AG20443 (cell line): Measurements from ENCODE around the gene CALY.
"Not testable (repeated sequence)": the region's sequence is repeated elsewhere in the genome, so short reads cannot be mapped to it uniquely, and the experiment has no call there.

ENCODE experiments used
- DNase-seq: peaks from one replicate; pipeline ENCODE4 v3.0.0; 2012; ENCODE audit warnings: low spot score, mixed read lengths

CALY gene, protein sequence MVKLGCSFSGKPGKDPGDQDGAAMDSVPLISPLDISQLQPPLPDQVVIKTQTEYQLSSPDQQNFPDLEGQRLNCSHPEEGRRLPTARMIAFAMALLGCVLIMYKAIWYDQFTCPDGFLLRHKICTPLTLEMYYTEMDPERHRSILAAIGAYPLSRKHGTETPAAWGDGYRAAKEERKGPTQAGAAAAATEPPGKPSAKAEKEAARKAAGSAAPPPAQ

GRCh38 chr10:133336577-133337369 lies at the start of gene CALY:
TSS of gene CALY (minus strand) at chr10:133336896. CDS start at chr10:133328989, 7,907 bp downstream.
- no peak for DNase-seq

- DNase-seq: no peak
These were observed 48.5 kb upstream of the CALY start for GRCh38 chr10:133385214-133385613.

- DNase-seq: no peak
These were observed 47.4 kb upstream of the CALY start for GRCh38 chr10:133384071-133384470.

DNA sequence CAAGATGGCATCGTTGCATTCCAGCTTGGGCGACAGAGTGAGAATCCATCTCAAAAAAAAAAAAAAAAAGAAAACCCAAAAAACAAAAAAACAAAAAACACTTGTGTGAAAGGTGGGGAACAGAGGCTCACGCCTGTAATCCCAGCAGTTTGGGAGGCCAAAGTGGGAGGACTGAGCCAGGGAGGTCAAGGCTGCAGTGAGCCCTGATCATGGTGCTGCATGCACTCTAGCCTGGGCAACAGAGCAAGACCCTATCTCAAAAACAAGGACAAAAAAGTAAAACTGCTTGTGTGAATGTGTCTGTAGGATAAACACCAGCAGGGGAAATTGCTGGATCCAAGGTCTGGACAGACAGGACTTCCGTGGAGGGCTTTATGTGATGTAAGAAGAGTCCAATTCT lies 46.9 kb upstream of the CALY start:
- no peak for DNase-seq

DNA sequence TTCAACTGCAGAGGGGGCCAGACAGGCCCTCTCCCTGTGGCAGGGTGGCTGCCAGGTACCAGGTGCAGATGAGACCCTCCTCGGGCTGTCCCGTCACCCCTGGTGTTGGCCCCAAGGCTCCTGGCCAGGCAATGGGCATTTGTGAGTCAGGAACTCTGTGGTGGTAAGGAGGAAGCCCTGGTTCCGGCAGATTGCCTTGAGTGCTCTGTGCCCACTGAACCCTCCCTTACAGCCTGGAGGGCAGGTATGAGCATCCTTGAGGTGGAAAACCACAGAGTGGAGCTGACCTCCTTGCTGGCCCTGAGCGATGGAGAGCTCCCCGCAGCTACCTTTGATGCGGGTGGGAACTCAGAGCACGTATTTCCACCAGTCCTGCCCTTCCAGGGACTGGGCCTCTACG lies 44.3 kb upstream of the CALY start:
- no peak for DNase-seq

GRCh38 chr10:133379801-133380666 lies 43.3 kb upstream of the CALY start:
- DNase-seq: no peak

DNA sequence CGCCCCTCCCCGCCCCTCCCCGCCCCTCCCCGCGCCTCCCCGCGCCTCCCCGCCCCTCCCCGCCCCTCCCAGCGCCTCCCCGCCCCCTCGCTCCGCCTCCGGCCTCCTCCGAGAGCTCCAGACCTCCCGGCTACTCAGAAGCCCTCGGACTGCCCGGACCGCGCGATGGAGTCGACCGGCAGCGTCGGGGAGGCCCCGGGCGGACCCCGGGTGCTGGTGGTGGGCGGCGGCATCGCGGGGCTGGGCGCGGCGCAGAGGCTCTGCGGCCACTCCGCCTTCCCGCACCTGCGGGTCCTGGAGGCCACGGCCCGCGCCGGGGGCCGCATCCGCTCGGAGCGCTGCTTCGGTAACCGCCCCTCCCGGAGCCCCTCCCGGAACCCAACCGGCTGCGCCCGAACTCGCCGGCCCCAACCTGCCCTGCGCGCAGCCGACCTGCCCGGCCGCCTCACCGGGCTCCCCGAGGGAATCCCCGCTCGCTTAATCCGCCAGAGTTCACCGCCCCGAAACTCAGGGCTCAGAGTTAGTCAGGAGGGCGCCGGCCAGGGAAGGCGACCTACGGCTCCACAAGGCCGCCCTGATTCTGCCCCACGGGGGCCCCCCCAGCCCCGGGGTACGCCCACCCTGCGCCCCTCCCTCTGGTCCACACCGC lies 42.6 kb upstream of the CALY start, which contains the start of gene PAOX:
PAOX (plus strand) TSS at position 111 of the 649 bp plus-strand sequence; CDS start at position 166, 55 bp downstream.
- peak; percentile 92 for DNase-seq

DNA sequence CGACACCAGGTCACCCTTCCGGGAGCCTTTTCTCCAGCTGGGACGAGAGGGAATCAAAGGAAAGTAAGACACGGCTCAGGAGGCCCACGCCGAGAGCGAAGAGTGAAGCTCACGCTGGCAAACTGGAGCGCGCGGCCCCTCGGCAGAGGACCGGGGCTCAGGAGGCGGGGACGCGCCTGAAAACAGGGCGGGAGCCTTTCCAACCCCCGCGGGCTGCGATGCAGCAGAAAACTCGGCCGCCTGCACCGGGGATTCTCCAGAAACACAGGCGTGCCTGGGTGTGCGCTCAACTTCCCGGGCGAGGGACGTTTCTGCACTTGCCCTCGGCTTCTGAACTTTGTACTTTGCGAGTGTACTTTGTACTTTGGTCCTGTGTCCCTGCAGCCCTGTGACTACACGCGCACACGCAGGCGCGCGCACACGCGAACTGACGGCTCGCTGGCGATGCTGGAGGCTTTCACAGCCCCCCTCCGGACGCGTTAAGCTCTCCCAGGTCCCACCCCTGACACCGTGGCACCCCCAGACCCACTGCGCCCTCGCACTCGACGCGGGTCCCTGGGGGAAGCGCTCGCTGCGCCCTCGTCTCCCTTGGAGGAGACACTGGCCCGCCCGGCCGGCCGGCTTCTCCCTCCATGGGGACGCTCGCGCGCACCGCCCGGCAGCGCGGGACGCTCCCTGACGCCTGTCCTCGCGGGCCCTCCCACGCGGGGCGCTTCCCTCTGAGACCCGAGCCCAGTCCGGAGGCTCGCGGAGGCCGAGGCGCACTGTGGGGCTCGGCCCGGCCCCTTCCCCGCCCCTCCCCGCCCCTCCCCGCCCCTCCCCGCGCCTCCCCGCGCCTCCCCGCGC lies 41.8 kb upstream of the CALY start:
- DNase-seq: peak; percentile 75

GRCh38 chr10:133377818-133378250 lies 41.1 kb upstream of the CALY start:
- DNase-seq: no peak

- DNase-seq: no peak
These were observed 40.5 kb upstream of the CALY start for GRCh38 chr10:133377025-133377817.

DNA sequence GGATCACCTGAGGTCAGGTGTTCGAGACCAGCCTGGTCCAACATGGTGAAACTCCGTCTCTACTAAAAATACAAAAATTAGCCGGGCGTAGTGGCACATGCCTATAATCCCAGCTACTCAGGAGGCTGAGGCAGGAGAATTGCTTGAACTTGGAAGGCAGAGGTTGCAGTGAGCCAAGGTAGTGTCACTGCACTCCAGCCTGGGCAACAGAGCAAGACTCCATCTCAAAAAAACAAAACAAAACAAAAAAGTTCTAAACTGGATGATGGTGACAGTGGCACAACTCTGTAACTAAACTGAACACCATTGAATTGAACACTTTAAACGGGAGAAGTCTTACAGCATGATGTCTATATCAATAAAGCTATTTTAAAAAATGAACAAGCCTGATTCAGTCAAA lies 39.5 kb upstream of the CALY start:
- DNase-seq: not testable (repeated sequence)

GRCh38 chr10:133375357-133376115 lies 38.8 kb upstream of the CALY start:
- DNase-seq: no peak

- peak; percentile 99 for DNase-seq
These were observed 36.7 kb upstream of the CALY start, which contains the start of gene ECHS1 for GRCh38 chr10:133373174-133374090. TSS of gene ECHS1 (minus strand) at chr10:133373354. CDS start at chr10:133373333, 21 bp downstream.

- no peak for DNase-seq
These were observed 35.8 kb upstream of the CALY start for GRCh38 chr10:133372507-133372906.

GRCh38 chr10:133370030-133370786 lies 33.5 kb upstream of the CALY start:
- DNase-seq: no peak

GRCh38 chr10:133368153-133368552 lies 31.5 kb upstream of the CALY start:
- no peak for DNase-seq

- not testable (repeated sequence) for DNase-seq
These were observed 30.8 kb upstream of the CALY start for GRCh38 chr10:133367461-133367860.
